ENCODE measurements around the gene LARP4.
"Not testable (repeated sequence)": the region's sequence is repeated elsewhere in the genome, so short reads cannot be mapped to it uniquely, and the experiment has no call there.

The LARP4 gene

DNA sequence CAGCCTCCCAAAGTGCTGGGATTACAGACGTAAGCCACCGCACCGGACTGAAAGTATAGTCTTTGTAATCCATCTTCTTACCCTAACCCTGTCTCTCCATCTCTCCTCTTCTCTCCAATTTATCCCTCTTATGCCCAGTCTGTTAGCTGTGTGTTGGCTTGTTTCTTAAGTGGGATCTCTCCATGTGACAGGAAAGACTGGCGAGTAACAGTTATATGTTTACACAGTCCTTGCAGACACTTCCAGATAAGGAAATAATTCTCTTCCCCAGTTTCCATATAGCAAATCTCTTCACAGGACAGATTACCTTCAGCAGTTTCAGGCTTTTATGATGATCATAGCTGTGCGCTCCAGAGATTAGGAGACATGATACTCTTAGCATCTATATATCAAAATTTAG, 88.1 kb downstream of the LARP4 start:
- DNase-seq (ENCODE audit: low read depth), result no peak
- no peak overlapping the region for H3K4me3 ChIP-seq (ENCODE audit: low read depth, low read length)
- TF ChIP-seq, protein P1, sequence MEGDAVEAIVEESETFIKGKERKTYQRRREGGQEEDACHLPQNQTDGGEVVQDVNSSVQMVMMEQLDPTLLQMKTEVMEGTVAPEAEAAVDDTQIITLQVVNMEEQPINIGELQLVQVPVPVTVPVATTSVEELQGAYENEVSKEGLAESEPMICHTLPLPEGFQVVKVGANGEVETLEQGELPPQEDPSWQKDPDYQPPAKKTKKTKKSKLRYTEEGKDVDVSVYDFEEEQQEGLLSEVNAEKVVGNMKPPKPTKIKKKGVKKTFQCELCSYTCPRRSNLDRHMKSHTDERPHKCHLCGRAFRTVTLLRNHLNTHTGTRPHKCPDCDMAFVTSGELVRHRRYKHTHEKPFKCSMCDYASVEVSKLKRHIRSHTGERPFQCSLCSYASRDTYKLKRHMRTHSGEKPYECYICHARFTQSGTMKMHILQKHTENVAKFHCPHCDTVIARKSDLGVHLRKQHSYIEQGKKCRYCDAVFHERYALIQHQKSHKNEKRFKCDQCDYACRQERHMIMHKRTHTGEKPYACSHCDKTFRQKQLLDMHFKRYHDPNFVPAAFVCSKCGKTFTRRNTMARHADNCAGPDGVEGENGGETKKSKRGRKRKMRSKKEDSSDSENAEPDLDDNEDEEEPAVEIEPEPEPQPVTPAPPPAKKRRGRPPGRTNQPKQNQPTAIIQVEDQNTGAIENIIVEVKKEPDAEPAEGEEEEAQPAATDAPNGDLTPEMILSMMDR (IDR thresholded peaks at IDR 0.05; ENCODE audit: insufficient read depth, low read depth, low read length, missing control alignments), result no peak

DNA sequence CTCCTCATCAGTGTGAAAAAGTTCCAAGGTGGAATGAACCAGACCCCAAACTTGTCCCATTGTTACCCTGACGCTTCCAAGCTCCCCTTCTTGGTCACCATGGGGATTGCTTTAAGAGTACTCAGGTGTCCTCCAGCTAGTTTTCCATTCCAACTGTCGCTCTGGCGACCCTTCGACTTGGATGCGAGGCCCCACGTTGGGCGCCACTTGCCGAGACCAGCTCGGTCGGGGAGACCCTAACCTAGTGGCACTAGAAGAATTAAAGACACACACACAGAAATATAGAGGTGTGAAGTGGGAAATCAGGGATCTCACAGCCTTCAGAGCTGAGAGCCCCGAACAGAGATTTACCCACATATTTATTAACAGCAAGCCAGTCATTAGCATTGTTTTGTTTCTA, 97.4 kb downstream of the LARP4 start:
- not testable (repeated sequence) for H3K4me3 ChIP-seq (ENCODE audit: low read depth, low read length); DNase-seq (ENCODE audit: low read depth)

DNA sequence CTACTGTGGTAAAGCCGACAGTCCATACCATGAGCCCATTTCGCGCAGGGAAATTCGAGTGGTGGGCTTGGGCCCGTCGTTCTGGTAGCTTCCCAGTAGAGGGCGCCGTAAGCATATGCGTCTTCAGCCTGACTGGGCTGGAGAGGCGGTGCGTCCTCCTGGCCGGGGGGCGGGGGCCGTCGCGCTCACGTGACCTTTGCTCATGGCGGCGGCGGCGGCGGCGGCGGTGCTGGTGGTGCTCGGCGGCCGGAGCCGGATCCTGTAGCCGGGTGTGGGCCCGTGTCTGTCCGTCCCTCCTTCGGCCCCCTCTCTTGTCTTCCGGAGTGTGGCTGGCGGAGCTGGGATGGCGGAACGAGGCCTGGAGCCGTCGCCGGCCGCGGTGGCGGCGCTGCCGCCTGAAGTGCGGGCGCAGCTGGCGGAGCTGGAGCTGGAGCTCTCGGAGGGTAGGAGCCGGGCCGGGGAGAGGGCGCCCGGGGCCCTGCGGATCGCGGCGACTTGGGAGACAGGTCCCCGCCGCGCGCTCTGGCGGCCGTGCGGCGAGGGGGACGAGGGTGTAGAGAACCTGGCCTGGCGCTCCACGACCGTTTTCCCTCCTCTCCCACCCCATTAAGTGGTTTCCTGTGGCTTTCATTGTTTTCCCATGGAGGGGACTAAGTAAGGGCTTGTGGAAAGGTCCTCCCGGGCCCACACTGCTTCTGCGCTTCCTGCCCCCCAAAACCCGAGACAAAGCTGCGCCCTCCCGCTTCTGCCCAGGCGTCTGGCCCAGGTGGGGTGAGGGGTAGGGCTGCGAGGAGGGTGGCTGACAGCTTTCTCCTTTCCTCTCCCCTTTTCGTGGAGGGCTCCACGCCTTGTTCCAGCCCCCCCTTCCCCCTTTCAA, 104.4 kb downstream of the LARP4 start, which contains the start of gene DIP2B:
Gene DIP2B (plus strand): TSS at position 188 of the 877 bp plus-strand sequence. CDS start 156 bp downstream, at position 344.
- TF ChIP-seq, protein P1 (IDR thresholded peaks at IDR 0.05; ENCODE audit: insufficient read depth, low read depth, low read length, missing control alignments), result peak; percentile 89
- peak within 1 kb of the TSS; percentile 76 for H3K4me3 ChIP-seq (ENCODE audit: low read depth, low read length)
- DNase-seq (ENCODE audit: low read depth), result peak; percentile 97

DNA sequence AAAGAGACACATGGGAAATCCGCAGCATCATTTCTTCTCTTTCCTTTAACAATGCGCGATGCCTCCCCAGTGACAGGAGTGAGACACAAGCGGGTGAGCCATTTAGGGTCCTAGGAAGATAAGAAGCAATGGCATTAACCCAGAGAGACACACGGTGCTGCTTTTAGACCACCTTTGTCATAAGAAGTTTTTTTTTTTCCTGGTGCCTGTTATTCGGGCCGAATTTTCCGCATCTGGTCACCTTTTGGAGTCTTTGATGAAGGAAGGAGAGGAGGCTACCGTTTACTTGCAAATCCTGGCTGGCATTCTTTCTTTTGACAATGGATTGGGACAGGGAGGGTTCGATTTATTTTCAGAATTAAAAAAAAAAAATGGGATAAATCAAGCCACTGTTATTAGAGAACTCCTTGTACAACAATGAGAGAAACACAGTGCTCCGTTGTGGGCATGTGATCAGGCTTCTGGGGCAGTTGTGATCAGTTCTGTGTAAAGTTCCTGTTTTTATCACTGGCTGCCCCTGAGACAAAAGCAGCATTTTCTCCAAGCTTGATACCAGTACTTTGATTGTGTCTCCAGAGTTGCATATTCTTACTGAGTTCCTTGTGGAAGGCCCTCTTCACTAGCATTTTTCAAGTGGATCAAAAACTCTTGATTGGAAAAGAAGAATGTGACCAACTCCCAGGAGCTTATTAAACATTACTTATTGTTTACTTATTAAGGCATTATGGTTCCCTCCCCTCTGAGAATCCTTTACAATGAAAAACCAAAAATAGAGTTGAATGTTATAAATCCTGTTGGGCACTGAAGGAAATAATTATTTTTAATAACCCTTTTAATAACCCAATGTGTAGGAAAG, 105.2 kb downstream of the LARP4 start:
- TF ChIP-seq, protein P1 (IDR thresholded peaks at IDR 0.05; ENCODE audit: insufficient read depth, low read depth, low read length, missing control alignments), result no peak
- peak overlapping the region; percentile 76 for H3K4me3 ChIP-seq (ENCODE audit: low read depth, low read length)
- peak; percentile 51 for DNase-seq (ENCODE audit: low read depth)

DNA sequence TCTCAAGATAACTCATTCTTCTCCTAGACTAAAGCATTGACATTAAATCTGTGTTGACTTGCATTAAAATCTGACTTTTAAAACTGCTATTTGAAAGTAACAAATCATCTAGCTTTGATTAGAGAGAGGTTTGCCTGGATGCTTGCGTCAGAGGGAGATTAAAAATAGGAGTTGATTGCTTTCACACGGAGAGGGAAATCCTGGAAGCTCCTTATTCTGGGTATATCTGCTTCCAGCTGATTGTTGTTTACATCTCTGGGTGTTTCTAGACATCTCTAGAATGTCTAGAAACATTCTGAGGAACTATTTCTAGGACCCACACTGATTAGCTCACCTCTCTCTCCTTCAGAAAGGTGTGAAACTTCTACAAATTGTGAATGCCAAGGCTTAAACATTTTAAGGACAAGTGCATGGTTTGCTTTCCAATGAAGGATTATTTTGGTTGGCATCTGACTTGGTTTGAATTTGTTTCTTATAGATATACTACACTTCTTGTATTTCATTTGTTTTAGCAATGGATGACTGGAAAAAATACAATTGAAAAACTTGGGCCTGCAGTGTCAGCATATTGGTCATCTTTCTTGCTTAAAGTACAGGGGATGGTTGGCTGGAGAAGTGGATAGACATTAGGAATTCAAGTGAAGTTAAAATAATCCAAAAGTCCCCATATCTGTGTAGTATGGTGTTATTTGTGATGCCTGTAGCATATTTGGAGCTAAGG, 106.2 kb downstream of the LARP4 start:
- peak overlapping the region; percentile 76 for H3K4me3 ChIP-seq (ENCODE audit: low read depth, low read length)
- TF ChIP-seq, protein P1 (IDR thresholded peaks at IDR 0.05; ENCODE audit: insufficient read depth, low read depth, low read length, missing control alignments), result no peak
- DNase-seq (ENCODE audit: low read depth), result no peak

DNA sequence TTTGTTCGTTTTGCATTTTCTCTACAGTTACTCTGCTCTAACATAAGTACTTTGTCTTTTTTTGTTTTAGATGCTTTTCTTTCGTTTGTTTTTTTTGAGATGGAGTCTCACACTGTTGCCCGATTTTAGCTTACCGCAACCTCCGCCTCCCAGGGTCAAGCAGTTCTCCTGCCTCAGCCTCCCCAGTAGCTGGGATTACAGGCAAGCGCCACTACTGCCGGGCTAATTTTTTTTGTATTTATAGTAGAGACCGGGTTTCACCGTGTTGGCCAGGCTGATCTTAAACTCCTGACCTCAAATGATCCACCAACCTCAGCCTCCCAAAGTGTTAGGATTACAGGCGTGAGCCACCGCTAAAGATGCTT, 106.8 kb downstream of the LARP4 start:
- H3K4me3 ChIP-seq (ENCODE audit: low read depth, low read length), result no peak overlapping the region
- no peak for DNase-seq (ENCODE audit: low read depth)
- TF ChIP-seq, protein P1 (IDR thresholded peaks at IDR 0.05; ENCODE audit: insufficient read depth, low read depth, low read length, missing control alignments), result no peak
